HepG2 (cell line): ENCODE measurements around the gene FOXR1. TPM values are rescaled to one million over a fixed set of nuclear protein-coding genes. Genes with fewer than 3 reads are reported as not detected.

Experiments used
- HMGXB3 ChIP-seq: sonication (generic); formaldehyde crosslinking; IDR thresholded peaks from 2 replicates; pipeline ENCODE4 v1.4.0; 2020; ENCODE audit warnings: missing genetic modification reagents, borderline replicate concordance
- MZF1 ChIP-seq: sonication (generic); formaldehyde crosslinking; IDR thresholded peaks from 2 replicates; pipeline ENCODE4 v1.8.1; 2023; ENCODE audit warnings: mild to moderate bottlenecking, missing genetic modification reagents, borderline replicate concordance
- ZBTB37 ChIP-seq: sonication (generic); formaldehyde crosslinking; IDR thresholded peaks from 2 replicates; pipeline ENCODE4 v1.4.0; 2020; ENCODE audit warnings: mild to moderate bottlenecking, missing genetic modification reagents
- ZNF407 ChIP-seq: sonication (generic); formaldehyde crosslinking; IDR thresholded peaks from one replicate; pipeline ENCODE4 v1.5.1; 2020; ENCODE audit warnings: mild to moderate bottlenecking, missing genetic modification reagents; ENCODE audit errors: not compliant biosample characterization
- ZNF430 ChIP-seq: sonication (generic); formaldehyde crosslinking; IDR thresholded peaks from 2 replicates; pipeline ENCODE4 v1.9.0; 2021; ENCODE audit warnings: mild to moderate bottlenecking, missing genetic modification reagents
- polyA plus RNA-seq, 8 experiments: library from polyadenylated mRNA; depleted of rRNA in 3 of 8; stranded (reverse) in 7 of 8; unstranded in 1 of 8; fragments of >200 nt; fragmentation: Illumina TruSeq in 4 of 8; extraction: Trizol in 4 of 8; gene quantifications; 2 replicates each; pipeline versions ENCODE4 v1.2.1 to v1.2.3, GENCODE V29; 2011 to 2016; ENCODE audit warnings: low read depth in 4 of 8, missing spikeins in 1 of 8, mixed read lengths in 1 of 8; ENCODE audit not compliant: insufficient read depth in 1 of 8
- total RNA-seq, 5 experiments: library from RNA; depleted of rRNA; stranded (reverse); fragments of >200 nt; fragmentation: Illumina TruSeq; extraction: Trizol; gene quantifications; 2 replicates each; pipeline ENCODE4 v1.2.3, GENCODE V29; 2016; ENCODE audit warnings: low read depth in 1 of 5
- TF ChIP-seq, protein P1 (sequence below): sonication (generic); formaldehyde crosslinking; IDR thresholded peaks from 2 replicates; pipeline ENCODE4 v1.8.0; 2022; ENCODE audit warnings: missing genetic modification reagents, mild to moderate bottlenecking, moderate library complexity, borderline replicate concordance

FOXR1 gene
- total and polyA plus RNA-seq, 2 of the 13 experiments (the other 11 are each of a cell fraction or from before 2014, with no cell fraction given) = not detected

- TF ChIP-seq ZNF407 (CRISPR knock-in tag) (peak; percentile 28), MZF1 (CRISPR knock-in tag) (no peak), ZBTB37 (peak; percentile 63; the same call in 1 of the 2 replicates), ZNF430 (CRISPR knock-in tag) (peak; percentile 75; the same call in 1 of the 2 replicates), HMGXB3 (CRISPR knock-in tag) (0 out of 2 replicates have a peak, but pooled peaks have one; percentile 33)
- TF ChIP-seq, protein P1, sequence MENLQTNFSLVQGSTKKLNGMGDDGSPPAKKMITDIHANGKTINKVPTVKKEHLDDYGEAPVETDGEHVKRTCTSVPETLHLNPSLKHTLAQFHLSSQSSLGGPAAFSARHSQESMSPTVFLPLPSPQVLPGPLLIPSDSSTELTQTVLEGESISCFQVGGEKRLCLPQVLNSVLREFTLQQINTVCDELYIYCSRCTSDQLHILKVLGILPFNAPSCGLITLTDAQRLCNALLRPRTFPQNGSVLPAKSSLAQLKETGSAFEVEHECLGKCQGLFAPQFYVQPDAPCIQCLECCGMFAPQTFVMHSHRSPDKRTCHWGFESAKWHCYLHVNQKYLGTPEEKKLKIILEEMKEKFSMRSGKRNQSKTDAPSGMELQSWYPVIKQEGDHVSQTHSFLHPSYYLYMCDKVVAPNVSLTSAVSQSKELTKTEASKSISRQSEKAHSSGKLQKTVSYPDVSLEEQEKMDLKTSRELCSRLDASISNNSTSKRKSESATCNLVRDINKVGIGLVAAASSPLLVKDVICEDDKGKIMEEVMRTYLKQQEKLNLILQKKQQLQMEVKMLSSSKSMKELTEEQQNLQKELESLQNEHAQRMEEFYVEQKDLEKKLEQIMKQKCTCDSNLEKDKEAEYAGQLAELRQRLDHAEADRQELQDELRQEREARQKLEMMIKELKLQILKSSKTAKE (CRISPR knock-in tag) = peak; percentile 50; the same call in 1 of the 2 replicates
Observed at GRCh38 chr11:119018074-119018938, 46.7 kb downstream of the FOXR1 start, which contains the start of the genes RPS25 and TRAPPC4 (continued).
